MCF 10A (cell line): ENCODE measurements around the gene HLCS. TPM values are rescaled to one million over a fixed set of nuclear protein-coding genes. Genes with fewer than 3 reads are reported as not detected.
A peak's percentile ranks its signal among the peaks of the same experiment; 100 is the strongest.

Source experiments
- BruUV-seq: library from RNA; stranded (reverse); fragments of 400-500 nt; replicated peaks from 2 replicates; lab custom pipeline; 2021; lab: Mats Ljungman, UMichigan
- CTCF ChIA-PET: fragments of 300-600 bp; sonication (Branson Sonifier 250); formaldehyde crosslinking; extraction: SDS; loops from one replicate; lab custom pipeline; 2021; ENCODE audit warnings: antibody characterized with exemption, inconsistent platforms; lab: Yijun Ruan, JAX
- POLR2A ChIA-PET: fragments of 300-600, 350-650 bp; sonication (Branson Sonifier 250); formaldehyde crosslinking; extraction: SDS; loops from one replicate; lab custom pipeline; 2020; ENCODE audit warnings: antibody characterized with exemption, inconsistent platforms; lab: Yijun Ruan, JAX
- DNase-seq: peaks from one replicate; pipeline ENCODE4 v3.0.0-alpha.2; 2018; ENCODE audit not compliant: unreplicated experiment
- H3K27ac Mint-ChIP-seq: one replicate; pipeline ENCODE4 v1.8.0; 2022; ENCODE audit warnings: mild to moderate bottlenecking, low read depth, mixed read lengths; ENCODE audit not compliant: unreplicated experiment
- H3K27me3 Mint-ChIP-seq: one replicate; pipeline ENCODE4 v1.8.0; 2022; ENCODE audit warnings: mixed read lengths; ENCODE audit not compliant: insufficient read depth, unreplicated experiment
- H3K36me3 Mint-ChIP-seq: one replicate; pipeline ENCODE4 v1.8.0; 2022; ENCODE audit warnings: mild to moderate bottlenecking, moderate library complexity, mixed read lengths; ENCODE audit not compliant: insufficient read depth, unreplicated experiment
- H3K4me1 Mint-ChIP-seq: one replicate; pipeline ENCODE4 v1.8.0; 2022; ENCODE audit warnings: mixed read lengths; ENCODE audit not compliant: insufficient read depth, unreplicated experiment
- H3K4me3 Mint-ChIP-seq: one replicate; pipeline ENCODE4 v1.8.0; 2022; ENCODE audit warnings: mild to moderate bottlenecking, moderate library complexity, mixed read lengths; ENCODE audit not compliant: unreplicated experiment
- H3K9me3 Mint-ChIP-seq: one replicate; pipeline ENCODE4 v1.8.0; 2022; ENCODE audit warnings: mixed read lengths; ENCODE audit not compliant: unreplicated experiment
- intact Hi-C: fragments of 100-400 bp; cut with micrococcal nuclease; formaldehyde crosslinking; loops from 2 replicates; pipeline ENCODE4 v1.14.1; 2022
- total RNA-seq: library from RNA; stranded (reverse); gene quantifications from 2 replicates; pipeline ENCODE4 v1.2.3, GENCODE V29; 2022
- TF ChIP-seq, protein P1 (sequence below): fragments of 200-600 bp; IDR thresholded peaks from one replicate; pipeline ENCODE4 v1.8.0; 2022; ENCODE audit warnings: antibody characterized with exemption, mild to moderate bottlenecking; ENCODE audit not compliant: unreplicated experiment

Gene HLCS
- total RNA-seq, 1 experiment from 2014 or later: 46.1 TPM

DNA sequence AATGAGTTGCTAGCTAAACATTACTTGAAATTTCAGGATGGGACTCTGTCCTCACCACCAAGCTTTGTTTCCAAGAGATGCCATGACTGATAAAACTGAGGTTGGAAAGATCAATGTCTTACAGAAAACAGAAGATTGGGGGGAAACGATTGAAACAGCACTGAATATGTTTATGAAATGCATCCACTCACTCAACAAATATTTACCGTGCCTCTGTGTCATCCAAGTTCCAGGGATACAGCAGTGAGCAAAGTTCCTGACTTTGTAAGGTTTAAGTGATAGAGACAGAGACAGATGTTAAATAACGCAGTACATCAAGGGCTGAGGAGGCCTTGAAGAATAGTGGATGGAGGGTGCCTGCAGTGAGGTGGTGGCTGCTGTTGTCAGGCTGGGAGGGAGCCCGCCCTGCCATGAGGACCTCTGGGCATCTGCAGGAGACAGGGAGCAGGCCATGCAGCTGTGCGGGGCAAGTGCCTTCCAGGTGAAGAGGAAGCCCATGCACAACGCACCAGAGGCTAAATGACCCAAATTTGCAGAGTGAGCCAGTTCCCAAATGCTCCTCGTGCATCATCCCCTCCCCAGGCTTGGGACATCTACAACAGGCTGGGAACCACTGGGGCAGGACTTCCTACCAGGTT lies 108.0 kb downstream of the HLCS start:
- no TSS peak for BruUV-seq
- no peaks in the 10 kb centered on the region for H3K27me3 Mint-ChIP-seq
- TF ChIP-seq, protein P1, sequence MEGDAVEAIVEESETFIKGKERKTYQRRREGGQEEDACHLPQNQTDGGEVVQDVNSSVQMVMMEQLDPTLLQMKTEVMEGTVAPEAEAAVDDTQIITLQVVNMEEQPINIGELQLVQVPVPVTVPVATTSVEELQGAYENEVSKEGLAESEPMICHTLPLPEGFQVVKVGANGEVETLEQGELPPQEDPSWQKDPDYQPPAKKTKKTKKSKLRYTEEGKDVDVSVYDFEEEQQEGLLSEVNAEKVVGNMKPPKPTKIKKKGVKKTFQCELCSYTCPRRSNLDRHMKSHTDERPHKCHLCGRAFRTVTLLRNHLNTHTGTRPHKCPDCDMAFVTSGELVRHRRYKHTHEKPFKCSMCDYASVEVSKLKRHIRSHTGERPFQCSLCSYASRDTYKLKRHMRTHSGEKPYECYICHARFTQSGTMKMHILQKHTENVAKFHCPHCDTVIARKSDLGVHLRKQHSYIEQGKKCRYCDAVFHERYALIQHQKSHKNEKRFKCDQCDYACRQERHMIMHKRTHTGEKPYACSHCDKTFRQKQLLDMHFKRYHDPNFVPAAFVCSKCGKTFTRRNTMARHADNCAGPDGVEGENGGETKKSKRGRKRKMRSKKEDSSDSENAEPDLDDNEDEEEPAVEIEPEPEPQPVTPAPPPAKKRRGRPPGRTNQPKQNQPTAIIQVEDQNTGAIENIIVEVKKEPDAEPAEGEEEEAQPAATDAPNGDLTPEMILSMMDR: no peak
- no peak overlapping the region for H3K4me3 Mint-ChIP-seq
- H3K9me3 Mint-ChIP-seq: no peaks in the 10 kb centered on the region
- ChIA-PET CTCF (interaction anchor here (0.6 to 0.9 kb wide), 2 partner anchors 9 to 48 kb away, joined by 3 to 5 read pairs; no protein-coding TSS in a partner anchor), POLR2A (interaction anchor here (0.8 to 0.9 kb wide), 2 partner anchors 11 to 22 kb away, joined by 3 read pairs; no protein-coding TSS in a partner anchor)
- H3K36me3 Mint-ChIP-seq: peaks cover 11% of the 10 kb centered on the region
- H3K4me1 Mint-ChIP-seq: peaks cover 28% of the 10 kb centered on the region
- DNase-seq: no peak
- H3K27ac Mint-ChIP-seq: no peak overlapping the region
- intact Hi-C loops: no loop called here

DNA sequence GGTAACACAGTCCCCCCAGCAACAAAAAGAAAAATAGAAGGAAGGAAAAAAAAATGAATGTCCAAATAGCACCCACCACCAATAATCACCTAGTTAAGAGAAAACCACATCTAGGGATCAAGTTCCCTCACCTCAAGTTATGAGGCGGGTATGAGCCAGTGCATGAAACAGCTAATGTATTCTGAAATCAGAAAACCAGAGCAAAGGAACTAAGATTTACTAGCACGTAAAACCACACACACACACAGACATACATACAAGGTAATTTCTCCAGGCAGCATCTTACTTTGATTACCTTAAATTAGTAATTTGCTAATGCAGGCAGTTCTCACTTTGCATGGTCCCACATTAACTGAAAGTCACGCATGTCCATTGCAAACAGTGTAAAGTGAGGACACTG lies 109.8 kb downstream of the HLCS start:
- POLR2A ChIA-PET: no interaction called here
- BruUV-seq: no TSS peak
- intact Hi-C loops: no loop called here
- CTCF ChIA-PET: interaction anchor here (0.6 to 0.8 kb wide), 2 partner anchors 9 to 353 kb away, joined by 3 read pairs; no protein-coding TSS in a partner anchor
- TF ChIP-seq, protein P1: no peak
- Mint-ChIP-seq H3K4me1 (peaks cover 28% of the 10 kb centered on the region), H3K36me3 (peaks cover 5% of the 10 kb centered on the region), H3K27ac (no peak overlapping the region), H3K4me3 (no peak overlapping the region), H3K9me3 (no peaks in the 10 kb centered on the region), H3K27me3 (no peaks in the 10 kb centered on the region)
- no peak for DNase-seq

DNA sequence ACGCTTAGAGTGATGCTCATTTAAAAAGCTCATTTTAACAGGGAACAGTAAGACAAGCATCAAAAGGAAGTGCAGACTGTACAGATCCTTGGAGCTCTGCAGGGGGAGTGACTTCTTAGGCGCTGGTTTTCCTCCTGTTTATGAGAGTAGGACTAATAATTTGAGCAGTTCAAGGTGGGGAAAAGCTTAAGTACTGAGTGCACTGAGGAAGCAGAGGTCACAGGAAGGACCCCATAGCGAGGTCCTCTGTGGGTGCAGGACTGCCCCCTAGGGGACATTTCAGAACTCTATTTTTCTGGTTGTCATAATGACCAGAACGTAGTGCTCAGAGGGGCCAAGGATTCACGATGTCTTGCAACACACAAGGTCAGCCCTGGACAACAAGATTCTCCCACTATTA lies 112.1 kb downstream of the HLCS start:
- BruUV-seq: no TSS peak
- H3K27me3 Mint-ChIP-seq: no peaks in the 10 kb centered on the region
- peaks cover 5% of the 10 kb centered on the region for H3K36me3 Mint-ChIP-seq
- DNase-seq: peak; percentile 53
- no peaks in the 10 kb centered on the region for H3K9me3 Mint-ChIP-seq
- intact Hi-C loops: no loop called here
- peaks cover 18% of the 10 kb centered on the region for H3K4me1 Mint-ChIP-seq
- no peak overlapping the region for H3K27ac Mint-ChIP-seq
- ChIA-PET POLR2A (interaction anchor here (1.0 kb wide), 1 partner anchor 425 kb away, joined by 3 read pairs; no protein-coding TSS in a partner anchor), CTCF (interaction anchor here (0.5 to 1.2 kb wide), 12 partner anchors 10 to 349 kb away, joined by 3 to 14 read pairs (median 3); no protein-coding TSS in a partner anchor)
- no peak overlapping the region for H3K4me3 Mint-ChIP-seq
- TF ChIP-seq, protein P1: peak; percentile 56

DNA sequence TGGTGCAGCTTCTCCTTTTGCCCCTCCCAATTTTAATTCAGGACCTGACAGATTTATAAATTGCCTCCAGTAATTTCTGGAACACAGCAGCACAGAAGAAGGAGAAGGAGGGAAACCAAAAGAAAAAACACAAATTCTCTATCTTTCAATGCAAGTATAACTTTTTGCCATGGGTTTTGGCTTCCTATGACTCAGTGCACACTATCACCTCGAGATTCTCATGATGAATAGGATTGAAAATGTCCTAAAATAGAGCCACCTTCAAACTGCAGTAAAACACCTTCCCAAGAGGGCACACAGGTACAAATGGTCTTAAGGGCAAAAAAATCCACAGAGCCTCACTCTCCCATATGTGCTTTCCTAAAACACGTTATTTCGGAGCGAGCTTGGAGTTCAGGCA lies 113.6 kb downstream of the HLCS start:
- no TSS peak for BruUV-seq
- no peaks in the 10 kb centered on the region for H3K36me3 Mint-ChIP-seq
- H3K4me3 Mint-ChIP-seq: no peak overlapping the region
- no peak for DNase-seq
- POLR2A ChIA-PET: interaction anchor here (0.5 kb wide), 1 partner anchor 453 kb away, joined by 3 read pairs; no protein-coding TSS in a partner anchor
- CTCF ChIA-PET: interaction anchor here (0.7 to 2.3 kb wide), 2 partner anchors 222 to 1733 kb away, joined by 3 to 8 read pairs; no protein-coding TSS in a partner anchor
- no peaks in the 10 kb centered on the region for H3K27me3 Mint-ChIP-seq
- TF ChIP-seq, protein P1: no peak
- H3K27ac Mint-ChIP-seq: peak overlapping the region; percentile 35
- peaks cover 13% of the 10 kb centered on the region for H3K4me1 Mint-ChIP-seq
- intact Hi-C loops: no loop called here
- no peaks in the 10 kb centered on the region for H3K9me3 Mint-ChIP-seq
